ENCODE measurements around the gene NLN.
"Not testable (repeated sequence)": the region's sequence is repeated elsewhere in the genome, so short reads cannot be mapped to it uniquely, and the experiment has no call there.

The NLN gene

DNA sequence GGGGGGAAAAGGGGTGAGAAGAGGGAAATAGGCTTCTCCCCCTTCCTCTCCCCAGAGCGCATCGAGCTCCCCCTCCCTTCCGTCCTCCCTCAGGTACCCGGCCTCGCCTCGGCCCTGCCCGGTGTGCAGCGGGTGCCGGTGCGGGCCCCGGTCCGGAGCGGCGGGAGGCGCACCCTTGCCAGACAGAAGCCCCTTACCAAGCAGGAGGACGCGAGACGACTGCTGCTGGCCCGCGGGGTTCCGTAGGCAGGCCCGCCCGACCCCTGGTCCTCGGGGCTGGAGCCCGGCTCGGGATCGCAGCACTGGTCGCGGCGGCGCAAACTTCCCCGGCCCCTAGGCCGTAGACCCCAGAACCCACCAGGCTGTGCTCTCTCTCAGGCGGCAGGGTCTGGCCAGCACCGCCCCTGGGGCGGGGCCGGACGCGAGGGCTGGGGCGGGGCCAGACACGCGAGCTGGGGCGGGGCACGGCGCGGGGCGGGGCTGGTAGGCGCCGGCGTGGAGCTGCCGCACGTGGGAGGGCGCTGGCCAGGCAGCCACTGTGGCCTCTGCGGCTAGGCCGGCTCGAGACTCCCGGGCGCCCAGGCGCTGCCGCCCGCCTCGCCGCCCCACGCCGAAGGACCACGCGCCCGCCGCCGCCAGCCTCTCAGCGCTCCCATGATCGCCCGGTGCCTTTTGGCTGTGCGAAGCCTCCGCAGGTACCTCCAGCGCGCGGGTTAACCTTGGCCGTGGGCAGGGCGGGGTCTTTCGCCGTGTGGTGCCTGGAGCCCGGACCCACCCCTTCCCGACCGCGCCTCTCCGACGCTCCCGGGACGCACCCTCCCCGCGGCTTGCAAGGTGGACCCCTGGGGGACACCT is at the start of gene NLN, which contains the start of gene SGTB:
Gene NLN (plus strand): TSS at position 486 of the 855 bp plus-strand sequence. CDS start 169 bp downstream, at position 655.
Gene SGTB (minus strand): TSS at position 390 of the 855 bp plus-strand sequence. CDS start 1,302 bp downstream, outside the sequence.
- Histone ChIP-seq H3K4me1 (no peaks in the 10 kb centered on the region), H3K9me3 (ENCODE audit: control insufficient read depth, low read length) (no peaks in the 10 kb centered on the region), H3K27ac (peak within 1 kb of the TSS; percentile 46), H3K27me3 (ENCODE audit: control insufficient read depth, insufficient read depth, low read length) (no peaks in the 10 kb centered on the region), H3K79me2 (no peaks in the 10 kb centered on the region), H3K9ac (peak within 1 kb of the TSS; percentile 55), H3K4me3 (ENCODE audit: low read depth, low read length) (peak within 1 kb of the TSS; percentile 90), H3K4me2 (ENCODE audit: low read length) (peak within 1 kb of the TSS; percentile 99), H2AFZ (peak within 1 kb of the TSS; percentile 97), H3K36me3 (ENCODE audit: control insufficient read depth, insufficient read depth, low read length) (no peaks in the 10 kb centered on the region)
- TF ChIP-seq CTCF (IDR thresholded peaks at IDR 0.05) = no peak

DNA sequence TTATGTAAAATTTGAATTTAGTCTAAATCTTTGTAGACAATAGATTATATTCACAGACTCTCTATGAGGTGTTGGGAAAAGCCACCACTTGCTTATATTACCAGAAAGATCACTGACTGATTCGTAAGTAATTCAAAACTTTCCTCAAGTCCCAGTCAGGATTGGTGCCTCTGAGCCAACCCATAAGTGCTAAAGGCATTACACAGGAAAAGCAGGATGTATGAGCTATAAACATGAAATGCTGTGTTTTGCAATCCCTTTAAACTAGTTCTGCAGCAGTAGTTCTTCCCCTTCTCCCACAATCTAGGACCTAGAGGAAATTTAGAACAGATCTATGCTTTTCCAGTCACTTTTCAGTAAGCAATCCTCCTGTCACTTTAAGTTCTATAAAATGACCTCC is 49.2 kb upstream of the NLN start:
- Histone ChIP-seq H3K4me3 (ENCODE audit: low read depth, low read length) (no peak overlapping the region), H3K4me2 (ENCODE audit: low read length) (no peak overlapping the region), H3K27ac (no peak overlapping the region), H3K9me3 (ENCODE audit: control insufficient read depth, low read length) (no peaks in the 10 kb centered on the region), H3K9ac (no peak overlapping the region), H3K36me3 (ENCODE audit: control insufficient read depth, insufficient read depth, low read length) (no peaks in the 10 kb centered on the region), H3K27me3 (ENCODE audit: control insufficient read depth, insufficient read depth, low read length) (no peaks in the 10 kb centered on the region), H3K79me2 (no peaks in the 10 kb centered on the region), H3K4me1 (no peaks in the 10 kb centered on the region), H2AFZ (no peak overlapping the region)
- TF ChIP-seq CTCF (IDR thresholded peaks at IDR 0.05) = no peak

DNA sequence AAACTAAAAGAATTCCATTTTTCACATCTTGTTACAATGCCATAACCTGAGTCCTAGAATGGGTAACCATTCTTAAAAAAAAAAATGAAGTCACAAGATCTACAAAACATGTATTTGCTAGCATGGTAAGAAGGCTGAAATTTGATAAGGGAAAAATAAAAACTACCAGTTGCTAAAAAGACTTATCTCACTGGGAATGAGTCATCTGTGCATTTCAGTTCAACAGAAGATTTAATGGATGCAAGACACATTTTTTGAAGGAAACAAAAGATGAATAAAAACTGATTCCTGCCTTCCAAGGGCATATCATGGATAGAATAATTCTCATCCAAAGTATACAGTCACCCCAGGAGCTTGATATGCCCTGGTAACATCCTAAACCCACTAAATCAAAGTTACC is 47.3 kb upstream of the NLN start:
- Histone ChIP-seq H3K9ac (no peak overlapping the region), H3K9me3 (ENCODE audit: control insufficient read depth, low read length) (no peaks in the 10 kb centered on the region), H3K4me1 (no peaks in the 10 kb centered on the region), H3K79me2 (no peaks in the 10 kb centered on the region), H2AFZ (no peak overlapping the region), H3K4me2 (ENCODE audit: low read length) (no peak overlapping the region), H3K27ac (no peak overlapping the region), H3K36me3 (ENCODE audit: control insufficient read depth, insufficient read depth, low read length) (no peaks in the 10 kb centered on the region), H3K4me3 (ENCODE audit: low read depth, low read length) (no peak overlapping the region), H3K27me3 (ENCODE audit: control insufficient read depth, insufficient read depth, low read length) (no peaks in the 10 kb centered on the region)
- TF ChIP-seq CTCF (IDR thresholded peaks at IDR 0.05) = no peak

DNA sequence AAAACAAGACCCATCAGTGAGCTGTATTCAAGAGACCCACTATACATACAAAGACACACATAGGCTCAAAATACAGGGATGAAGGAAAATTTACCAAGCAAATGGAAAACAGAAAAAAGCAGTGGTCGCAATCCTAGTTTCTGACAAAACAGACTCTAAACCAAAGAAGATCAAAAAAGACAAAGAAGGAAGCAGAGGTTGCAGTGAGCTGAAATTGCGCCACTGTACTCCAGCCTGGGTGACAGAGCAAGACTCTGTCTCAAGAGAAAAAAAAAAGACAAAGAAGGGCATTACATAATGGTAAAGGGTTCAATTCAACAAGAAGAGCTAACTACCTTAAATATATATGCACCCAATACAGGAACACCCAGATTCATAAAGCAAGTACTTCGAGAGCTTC is 45.9 kb upstream of the NLN start:
- not testable (repeated sequence) for H3K27me3 ChIP-seq (ENCODE audit: control insufficient read depth, insufficient read depth, low read length); H2AFZ ChIP-seq; H3K79me2 ChIP-seq; H3K4me1 ChIP-seq; H3K4me3 ChIP-seq (ENCODE audit: low read depth, low read length); H3K36me3 ChIP-seq (ENCODE audit: control insufficient read depth, insufficient read depth, low read length); H3K9me3 ChIP-seq (ENCODE audit: control insufficient read depth, low read length); H3K9ac ChIP-seq; H3K4me2 ChIP-seq (ENCODE audit: low read length); H3K27ac ChIP-seq

- Histone ChIP-seq H3K27me3 (ENCODE audit: control insufficient read depth, insufficient read depth, low read length) (no peaks in the 10 kb centered on the region), H3K4me2 (ENCODE audit: low read length) (no peak overlapping the region), H2AFZ (no peak overlapping the region), H3K36me3 (ENCODE audit: control insufficient read depth, insufficient read depth, low read length) (no peaks in the 10 kb centered on the region), H3K9me3 (ENCODE audit: control insufficient read depth, low read length) (no peaks in the 10 kb centered on the region), H3K4me1 (no peaks in the 10 kb centered on the region), H3K9ac (no peak overlapping the region), H3K27ac (no peak overlapping the region), H3K79me2 (no peaks in the 10 kb centered on the region), H3K4me3 (ENCODE audit: low read depth, low read length) (no peak overlapping the region)
- no peak for TF ChIP-seq CTCF (IDR thresholded peaks at IDR 0.05)
Observed at GRCh38 chr5:65682148-65682547, 39.9 kb upstream of the NLN start.
